ENCODE results near the gene MLXIP. TPM values are rescaled to one million over a fixed set of nuclear protein-coding genes. Genes with fewer than 3 reads are reported as not detected.
"Not testable (repeated sequence)": the region's sequence is repeated elsewhere in the genome, so short reads cannot be mapped to it uniquely, and the experiment has no call there.

Gene MLXIP
- total RNA-seq, 2 experiments from 2014 or later, result 27.5 to 44.7 TPM

GRCh38 chr12:122116707-122117535 is 38.4 kb downstream of the MLXIP start:
- CTCF ChIA-PET (ENCODE audit: unreplicated experiment), result no interaction called here
- BruUV-seq (replicated peaks), result no TSS peak
- Histone ChIP-seq H3K27ac (ENCODE audit: low read depth, low read length, poor library complexity, severe bottlenecking) (no peak overlapping the region), H3K36me3 (ENCODE audit: insufficient read depth, low read length) (peaks cover 6% of the 10 kb centered on the region; the same call in 1 of the 2 replicates), H3K4me3 (ENCODE audit: low read depth, low read length, poor library complexity, severe bottlenecking) (no peak overlapping the region), H3K9me2 (ENCODE audit: insufficient read depth, low read length) (no peaks in the 10 kb centered on the region), H4K20me1 (ENCODE audit: insufficient read depth, low read length) (no peaks in the 10 kb centered on the region), H3K9me3 (ENCODE audit: low read length) (no peaks in the 10 kb centered on the region), H3K4me1 (ENCODE audit: insufficient read depth, low read length, poor library complexity, severe bottlenecking) (no peaks in the 10 kb centered on the region), H3K4me2 (ENCODE audit: low read length) (no peak overlapping the region), H2AFZ (ENCODE audit: low read length) (no peak overlapping the region), H3K79me2 (ENCODE audit: insufficient read depth, low read depth, low read length) (peaks cover under 1% of the 10 kb centered on the region; the same call in 1 of the 2 replicates)
- no peak for TF ChIP-seq CTCF (conservative IDR thresholded peaks at IDR 0.05; ENCODE audit: low read length)
- no peak for TF ChIP-seq EZH2phosphoT487 (IDR thresholded peaks at IDR 0.05; ENCODE audit: borderline replicate concordance, low read depth, low read length)
- intact Hi-C loops (cut with micrococcal nuclease; ENCODE audit: unreplicated experiment), result no loop called here
- POLR2A ChIA-PET, result interaction anchor here (0.7 kb wide), 1 partner anchor 28 kb away, joined by 4 read pairs; no protein-coding TSS in a partner anchor
- DNase-seq (ENCODE audit: low spot score), result no peak

GRCh38 chr12:122117979-122118378 is 39.4 kb downstream of the MLXIP start:
- H3K9me2 ChIP-seq (ENCODE audit: insufficient read depth, low read length), result no peaks in the 10 kb centered on the region
- BruUV-seq (replicated peaks), result no TSS peak
- DNase-seq (ENCODE audit: low spot score), result no peak
- H2AFZ ChIP-seq (ENCODE audit: low read length), result no peak overlapping the region
- no peak for TF ChIP-seq CTCF (conservative IDR thresholded peaks at IDR 0.05; ENCODE audit: low read length)
- TF ChIP-seq EZH2phosphoT487 (IDR thresholded peaks at IDR 0.05; ENCODE audit: borderline replicate concordance, low read depth, low read length), result no peak
- intact Hi-C loops (cut with micrococcal nuclease; ENCODE audit: unreplicated experiment), result no loop called here
- POLR2A ChIA-PET, result no interaction called here
- H3K4me3 ChIP-seq (ENCODE audit: low read depth, low read length, poor library complexity, severe bottlenecking), result no peak overlapping the region
- no peaks in the 10 kb centered on the region for H4K20me1 ChIP-seq (ENCODE audit: insufficient read depth, low read length)
- CTCF ChIA-PET (ENCODE audit: unreplicated experiment), result no interaction called here
- H3K79me2 ChIP-seq (ENCODE audit: insufficient read depth, low read depth, low read length), result no peaks in the 10 kb centered on the region
- no peaks in the 10 kb centered on the region for H3K9me3 ChIP-seq (ENCODE audit: low read length)
- H3K27ac ChIP-seq (ENCODE audit: low read depth, low read length, poor library complexity, severe bottlenecking), result no peak overlapping the region
- H3K4me1 ChIP-seq (ENCODE audit: insufficient read depth, low read length, poor library complexity, severe bottlenecking), result peaks cover 3% of the 10 kb centered on the region
- no peak overlapping the region for H3K4me2 ChIP-seq (ENCODE audit: low read length)
- peaks cover 6% of the 10 kb centered on the region; the same call in 1 of the 2 replicates for H3K36me3 ChIP-seq (ENCODE audit: insufficient read depth, low read length)

- intact Hi-C loops (cut with micrococcal nuclease; ENCODE audit: unreplicated experiment); H4K20me1 ChIP-seq (ENCODE audit: insufficient read depth, low read length); POLR2A ChIA-PET; H3K4me1 ChIP-seq (ENCODE audit: insufficient read depth, low read length, poor library complexity, severe bottlenecking); BruUV-seq (replicated peaks); CTCF ChIA-PET (ENCODE audit: unreplicated experiment); H3K4me2 ChIP-seq (ENCODE audit: low read length); H3K9me2 ChIP-seq (ENCODE audit: insufficient read depth, low read length); H3K9me3 ChIP-seq (ENCODE audit: low read length); H3K4me3 ChIP-seq (ENCODE audit: low read depth, low read length, poor library complexity, severe bottlenecking); H3K79me2 ChIP-seq (ENCODE audit: insufficient read depth, low read depth, low read length); H2AFZ ChIP-seq (ENCODE audit: low read length); DNase-seq (ENCODE audit: low spot score); H3K36me3 ChIP-seq (ENCODE audit: insufficient read depth, low read length); H3K27ac ChIP-seq (ENCODE audit: low read depth, low read length, poor library complexity, severe bottlenecking): not testable (repeated sequence)
Measured at GRCh38 chr12:122121341-122121740, 42.8 kb downstream of the MLXIP start.

All from OCI-LY7 (cell line).